Measurements from ENCODE around the gene EGLN3. TPM values are rescaled to one million over a fixed set of nuclear protein-coding genes. Genes with fewer than 3 reads are reported as not detected.

Gene EGLN3
- total and polyA plus RNA-seq, 2 experiments from 2014 or later = 26.6 to 33.1 TPM

- Histone ChIP-seq H3K36me3 (no peaks in the 10 kb centered on the region), H3K27ac (no peak overlapping the region), H3K4me3 (peak overlapping the region; percentile 50), H3K9me3 (ENCODE audit: low read depth) (no peaks in the 10 kb centered on the region), H3K4me1 (ENCODE audit: low read depth) (peaks cover 12% of the 10 kb centered on the region), H3K27me3 (no peaks in the 10 kb centered on the region)
- DNase-seq (ENCODE audit: low read depth in 1 of 2, low spot score in 1 of 2) = no peak
- no peak for TF ChIP-seq CTCF (IDR thresholded peaks at IDR 0.05; ENCODE audit: low read depth, low read length)
Measured at GRCh38 chr14:33948145-33948868, 2.6 kb downstream of the EGLN3 start.

GRCh38 chr14:33946679-33947476 is 4.0 kb downstream of the EGLN3 start:
- DNase-seq (ENCODE audit: low read depth in 1 of 2, low spot score in 1 of 2) = no peak
- Histone ChIP-seq H3K27ac (no peak overlapping the region), H3K9me3 (ENCODE audit: low read depth) (no peaks in the 10 kb centered on the region), H3K27me3 (no peaks in the 10 kb centered on the region), H3K36me3 (no peaks in the 10 kb centered on the region), H3K4me3 (no peak overlapping the region), H3K4me1 (ENCODE audit: low read depth) (peaks cover 25% of the 10 kb centered on the region)
- TF ChIP-seq CTCF (IDR thresholded peaks at IDR 0.05; ENCODE audit: low read depth, low read length) = no peak

- no peak for TF ChIP-seq CTCF (IDR thresholded peaks at IDR 0.05; ENCODE audit: low read depth, low read length)
- no peaks in the 10 kb centered on the region for H3K36me3 ChIP-seq
- no peak overlapping the region for H3K27ac ChIP-seq
- no peaks in the 10 kb centered on the region for H3K27me3 ChIP-seq
- H3K4me1 ChIP-seq (ENCODE audit: low read depth) = peaks cover 34% of the 10 kb centered on the region
- no peaks in the 10 kb centered on the region for H3K9me3 ChIP-seq (ENCODE audit: low read depth)
- no peak overlapping the region for H3K4me3 ChIP-seq
- DNase-seq (ENCODE audit: low read depth in 1 of 2, low spot score in 1 of 2) = no peak
Measured at GRCh38 chr14:33945210-33946088, 5.4 kb downstream of the EGLN3 start.

GRCh38 chr14:33943096-33943883 is 7.6 kb downstream of the EGLN3 start:
- Histone ChIP-seq H3K9me3 (ENCODE audit: low read depth) (no peaks in the 10 kb centered on the region), H3K36me3 (no peaks in the 10 kb centered on the region), H3K4me3 (no peak overlapping the region), H3K27ac (no peak overlapping the region), H3K27me3 (no peaks in the 10 kb centered on the region), H3K4me1 (ENCODE audit: low read depth) (peaks cover 45% of the 10 kb centered on the region)
- TF ChIP-seq CTCF (IDR thresholded peaks at IDR 0.05; ENCODE audit: low read depth, low read length) = no peak
- DNase-seq (ENCODE audit: low read depth in 1 of 2, low spot score in 1 of 2) = peak in 1 of 2 donors; percentile 28

GRCh38 chr14:33941718-33942117 is 9.2 kb downstream of the EGLN3 start:
- no peak for DNase-seq (ENCODE audit: low read depth in 1 of 2, low spot score in 1 of 2)
- H3K4me1 ChIP-seq (ENCODE audit: low read depth) = peaks cover 56% of the 10 kb centered on the region
- no peak for TF ChIP-seq CTCF (IDR thresholded peaks at IDR 0.05; ENCODE audit: low read depth, low read length)
- no peaks in the 10 kb centered on the region for H3K36me3 ChIP-seq
- no peak overlapping the region for H3K4me3 ChIP-seq
- no peaks in the 10 kb centered on the region for H3K27me3 ChIP-seq
- H3K27ac ChIP-seq = no peak overlapping the region
- no peaks in the 10 kb centered on the region for H3K9me3 ChIP-seq (ENCODE audit: low read depth)
